ENCODE results near the gene KCNC3. TPM values are rescaled to one million over a fixed set of nuclear protein-coding genes. Genes with fewer than 3 reads are reported as not detected.

KCNC3 gene
- total RNA-seq, 2 donors from 2014 or later: 1.9 to 25.8 TPM

DNA sequence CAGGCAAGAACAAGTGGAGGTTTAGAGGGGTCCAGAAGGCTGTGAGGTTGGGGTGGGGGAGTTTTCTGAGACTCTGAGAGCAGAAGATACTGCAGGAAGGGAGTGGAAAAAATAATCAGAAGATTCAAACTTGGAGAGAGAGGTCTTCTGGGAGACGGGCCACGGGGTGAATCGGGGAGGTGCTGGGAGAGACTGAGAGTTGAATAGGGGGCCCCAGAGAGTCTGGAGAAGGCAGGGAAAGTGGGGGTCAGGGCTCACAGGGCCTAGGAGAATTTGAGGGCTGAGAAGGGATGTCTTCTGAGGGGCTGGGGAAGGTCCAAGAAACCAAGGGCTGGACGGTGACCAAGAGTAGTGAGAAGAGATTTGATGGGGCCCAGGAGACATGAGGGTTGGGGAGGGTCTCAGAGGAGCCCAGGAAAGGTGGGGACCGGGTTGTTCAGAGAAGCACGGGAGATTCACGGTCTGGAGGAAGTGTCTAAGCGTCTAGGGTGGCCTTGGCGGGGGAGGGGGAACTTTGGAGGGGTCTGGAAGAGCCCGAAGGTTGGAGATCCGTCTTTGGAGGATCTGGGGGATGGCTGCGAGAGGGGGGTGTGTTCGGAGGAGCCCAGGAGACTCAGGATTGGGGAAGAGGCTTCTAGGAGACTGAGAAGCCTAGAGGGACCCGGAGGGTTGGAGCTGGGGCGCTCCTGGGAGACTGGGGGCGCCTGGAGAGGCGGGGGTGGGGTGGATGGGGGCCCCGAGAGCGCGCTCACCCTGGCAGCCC is 1.5 kb downstream of the KCNC3 start:
- H3K9me3 Mint-ChIP-seq: peaks cover 3% of the 10 kb centered on the region
- peak overlapping the region in 1 of 2 donors; percentile 20 for H3K27ac Mint-ChIP-seq
- H3K36me3 Mint-ChIP-seq: peaks cover 25% of the 10 kb centered on the region
- peak overlapping the region; percentile 64 for H3K4me3 Mint-ChIP-seq
- peaks cover 50 to 52% of the 10 kb centered on the region in 2 donors for H3K27me3 Mint-ChIP-seq
- peaks cover 44 to 45% of the 10 kb centered on the region in 2 donors for H3K4me1 Mint-ChIP-seq (ENCODE audit: low read depth in 2 of 2)
- DNase-seq (ENCODE audit: low spot score): peak; percentile 38
- ATAC-seq: no peak

GRCh38 chr19:50327013-50327412 is 2.2 kb downstream of the KCNC3 start:
- H3K9me3 Mint-ChIP-seq: peaks cover 3% of the 10 kb centered on the region
- H3K4me1 Mint-ChIP-seq (ENCODE audit: low read depth in 2 of 2): peaks cover 44 to 46% of the 10 kb centered on the region in 2 donors
- peaks cover 25% of the 10 kb centered on the region for H3K36me3 Mint-ChIP-seq
- H3K27me3 Mint-ChIP-seq: peaks cover 51 to 52% of the 10 kb centered on the region in 2 donors
- peak overlapping the region; percentile 64 for H3K4me3 Mint-ChIP-seq
- no peak for DNase-seq (ENCODE audit: low spot score)
- no peak for ATAC-seq
- no peak overlapping the region for H3K27ac Mint-ChIP-seq

DNA sequence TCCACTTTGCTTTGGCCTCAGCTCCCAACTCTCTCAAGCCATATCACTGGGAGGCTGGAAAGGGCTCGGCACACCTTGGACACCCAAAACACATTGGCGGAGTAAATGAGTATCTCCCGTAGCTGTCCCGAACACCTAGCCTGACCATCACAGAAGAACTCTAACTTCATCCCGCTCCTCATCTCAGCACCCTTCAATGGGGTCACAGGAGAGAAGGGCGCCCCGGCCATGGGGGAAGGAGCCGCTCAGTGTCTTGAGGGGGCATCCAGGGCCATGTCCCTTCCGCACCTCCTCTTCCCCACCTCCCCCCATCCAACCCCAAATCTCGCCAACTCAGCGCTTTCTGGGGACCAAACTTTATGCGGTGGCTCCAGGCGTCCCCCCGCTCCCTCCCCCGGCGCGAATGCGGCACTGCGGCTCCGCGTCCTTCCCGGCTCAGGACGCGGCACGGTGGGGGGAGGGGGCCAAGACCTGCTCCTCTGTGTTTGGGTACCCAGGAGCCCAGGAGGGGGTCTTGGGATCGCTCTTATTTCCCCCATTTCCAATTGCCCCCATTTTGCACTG is 3.0 kb downstream of the KCNC3 start:
- Mint-ChIP-seq H3K9me3 (peaks cover 3% of the 10 kb centered on the region), H3K27me3 (peaks cover 44 to 46% of the 10 kb centered on the region in 2 donors), H3K36me3 (peaks cover 25% of the 10 kb centered on the region), H3K4me3 (peak overlapping the region; percentile 64), H3K4me1 (ENCODE audit: low read depth in 2 of 2) (peaks cover 37 to 40% of the 10 kb centered on the region in 2 donors), H3K27ac (no peak overlapping the region)
- ATAC-seq (no peak), DNase-seq (ENCODE audit: low spot score) (peak; percentile 51)

- DNase-seq (ENCODE audit: low spot score) (peak; percentile 77), ATAC-seq (peak; percentile 60 to 72)
- Mint-ChIP-seq H3K4me3 (peak overlapping the region; percentile 45), H3K27ac (no peak overlapping the region), H3K4me1 (ENCODE audit: low read depth in 2 of 2) (peaks cover 33 to 35% of the 10 kb centered on the region in 2 donors), H3K27me3 (peaks cover 40 to 51% of the 10 kb centered on the region in 2 donors), H3K9me3 (peaks cover 3% of the 10 kb centered on the region), H3K36me3 (peaks cover 25% of the 10 kb centered on the region)
These were observed 3.7 kb downstream of the KCNC3 start for GRCh38 chr19:50325310-50326100.

- no peak for ATAC-seq
- Mint-ChIP-seq H3K4me3 (no peak overlapping the region), H3K27me3 (peaks cover 31 to 42% of the 10 kb centered on the region in 2 donors)
These were observed 4.8 kb downstream of the KCNC3 start for GRCh38 chr19:50324331-50324730.

DNA sequence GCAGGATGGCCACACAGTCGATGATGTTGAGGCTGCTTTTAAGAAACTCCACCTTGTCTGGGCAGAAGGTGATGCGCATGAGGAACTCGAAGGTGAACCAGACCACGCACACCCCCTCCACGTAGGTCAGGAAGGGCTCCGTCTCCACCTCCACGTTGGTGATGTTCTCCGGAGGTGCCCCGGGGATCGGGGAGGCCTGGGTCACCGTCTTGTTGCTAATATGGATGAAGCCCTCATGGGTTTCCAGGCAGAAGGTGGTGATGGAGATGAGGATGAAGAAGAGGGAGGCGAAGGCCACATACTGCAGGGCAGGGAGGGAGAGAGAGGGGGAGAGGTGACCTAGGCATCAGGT is 5.4 kb downstream of the KCNC3 start:
- Mint-ChIP-seq H3K36me3 (peaks cover 11% of the 10 kb centered on the region), H3K9me3 (no peaks in the 10 kb centered on the region), H3K4me1 (ENCODE audit: low read depth in 2 of 2) (peaks cover 20 to 22% of the 10 kb centered on the region in 2 donors), H3K27ac (no peak overlapping the region), H3K4me3 (no peak overlapping the region), H3K27me3 (peaks cover 34 to 42% of the 10 kb centered on the region in 2 donors)
- peak; percentile 34 for DNase-seq (ENCODE audit: low spot score)
- no peak for ATAC-seq

More at GRCh38 chr19:50324331-50324730, 4.8 kb downstream of the KCNC3 start:
- Mint-ChIP-seq H3K4me1 (ENCODE audit: low read depth in 2 of 2) (peaks cover 21 to 25% of the 10 kb centered on the region in 2 donors), H3K36me3 (peaks cover 13% of the 10 kb centered on the region), H3K27ac (no peak overlapping the region), H3K9me3 (no peaks in the 10 kb centered on the region)
- DNase-seq (ENCODE audit: low spot score): peak; percentile 44

GRCh38 chr19:50322931-50323781 is 6.0 kb downstream of the KCNC3 start:
- Mint-ChIP-seq H3K4me3 (no peak overlapping the region), H3K36me3 (peaks cover 11% of the 10 kb centered on the region), H3K27ac (no peak overlapping the region), H3K27me3 (peaks cover 37 to 42% of the 10 kb centered on the region in 2 donors), H3K4me1 (ENCODE audit: low read depth in 2 of 2) (peaks cover 20 to 22% of the 10 kb centered on the region in 2 donors), H3K9me3 (no peaks in the 10 kb centered on the region)
- peak; percentile 44 for DNase-seq (ENCODE audit: low spot score)
- ATAC-seq: no peak

DNA sequence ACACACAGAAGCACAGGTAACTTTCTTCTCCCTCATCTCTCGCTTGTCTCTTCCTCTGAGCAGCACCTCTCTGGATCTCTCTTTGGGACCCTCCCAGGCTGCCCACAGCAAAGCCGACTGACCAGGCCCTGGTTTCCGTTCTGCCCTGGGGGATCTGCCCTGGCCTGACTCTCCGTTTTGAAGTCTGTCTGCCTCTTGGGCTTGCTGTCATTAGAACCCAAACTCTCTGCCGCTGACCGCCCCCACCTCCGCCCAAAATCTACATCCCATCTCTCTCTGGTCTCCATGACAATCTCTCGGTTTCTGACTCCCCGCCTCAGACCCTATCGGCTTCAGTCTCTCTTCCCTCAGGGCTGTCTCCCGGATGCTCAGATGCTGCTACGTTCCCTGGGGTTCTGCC is 6.9 kb downstream of the KCNC3 start:
- Mint-ChIP-seq H3K4me1 (ENCODE audit: low read depth in 2 of 2) (peaks cover 15 to 16% of the 10 kb centered on the region in 2 donors), H3K27ac (no peak overlapping the region), H3K36me3 (peaks cover 7% of the 10 kb centered on the region), H3K9me3 (no peaks in the 10 kb centered on the region), H3K4me3 (no peak overlapping the region), H3K27me3 (peaks cover 38 to 43% of the 10 kb centered on the region in 2 donors)
- ATAC-seq (no peak), DNase-seq (ENCODE audit: low spot score) (no peak)

GRCh38 chr19:50321831-50322230 is 7.3 kb downstream of the KCNC3 start:
- H3K4me3 Mint-ChIP-seq: no peak overlapping the region
- no peaks in the 10 kb centered on the region for H3K9me3 Mint-ChIP-seq
- DNase-seq (ENCODE audit: low spot score): no peak
- H3K36me3 Mint-ChIP-seq: peaks cover 3% of the 10 kb centered on the region
- peaks cover 34 to 39% of the 10 kb centered on the region in 2 donors for H3K27me3 Mint-ChIP-seq
- no peak for ATAC-seq
- H3K4me1 Mint-ChIP-seq (ENCODE audit: low read depth in 2 of 2): peaks cover 11 to 12% of the 10 kb centered on the region in 2 donors
- H3K27ac Mint-ChIP-seq: no peak overlapping the region

DNA sequence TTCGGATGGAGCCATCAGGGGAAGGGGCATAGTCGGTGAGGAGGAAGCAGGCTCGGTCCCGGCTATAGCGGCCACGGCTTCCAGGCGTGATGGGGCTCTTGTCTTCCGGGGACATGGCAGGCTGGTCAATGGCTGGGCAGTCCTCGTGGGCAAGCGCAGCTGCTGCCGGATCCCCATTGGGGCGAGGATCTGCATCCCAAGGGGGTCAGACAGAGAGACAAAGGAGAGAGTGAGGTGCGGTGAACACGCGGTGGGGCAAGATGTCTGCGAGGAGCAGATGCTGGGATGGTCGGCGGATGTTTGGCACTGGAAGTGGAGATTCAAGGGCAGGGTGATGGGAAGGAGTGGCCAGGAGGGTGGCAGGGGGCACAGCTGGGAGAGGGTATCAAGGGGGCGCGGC is 8.6 kb downstream of the KCNC3 start:
- ATAC-seq: no peak
- Mint-ChIP-seq H3K4me3 (no peak overlapping the region), H3K9me3 (no peaks in the 10 kb centered on the region), H3K27ac (no peak overlapping the region), H3K27me3 (peaks cover 36 to 44% of the 10 kb centered on the region in 2 donors), H3K4me1 (ENCODE audit: low read depth in 2 of 2) (peaks cover 8 to 11% of the 10 kb centered on the region in 2 donors), H3K36me3 (no peaks in the 10 kb centered on the region)
- no peak for DNase-seq (ENCODE audit: low spot score)

GRCh38 chr19:50320051-50320450 is 9.1 kb downstream of the KCNC3 start:
- Mint-ChIP-seq H3K9me3 (no peaks in the 10 kb centered on the region), H3K27me3 (peaks cover 38 to 44% of the 10 kb centered on the region in 2 donors), H3K27ac (no peak overlapping the region), H3K36me3 (peaks cover 2% of the 10 kb centered on the region), H3K4me1 (ENCODE audit: low read depth in 2 of 2) (peaks cover 10 to 13% of the 10 kb centered on the region in 2 donors), H3K4me3 (no peak overlapping the region)
- DNase-seq (ENCODE audit: low spot score) (no peak), ATAC-seq (no peak)

DNA sequence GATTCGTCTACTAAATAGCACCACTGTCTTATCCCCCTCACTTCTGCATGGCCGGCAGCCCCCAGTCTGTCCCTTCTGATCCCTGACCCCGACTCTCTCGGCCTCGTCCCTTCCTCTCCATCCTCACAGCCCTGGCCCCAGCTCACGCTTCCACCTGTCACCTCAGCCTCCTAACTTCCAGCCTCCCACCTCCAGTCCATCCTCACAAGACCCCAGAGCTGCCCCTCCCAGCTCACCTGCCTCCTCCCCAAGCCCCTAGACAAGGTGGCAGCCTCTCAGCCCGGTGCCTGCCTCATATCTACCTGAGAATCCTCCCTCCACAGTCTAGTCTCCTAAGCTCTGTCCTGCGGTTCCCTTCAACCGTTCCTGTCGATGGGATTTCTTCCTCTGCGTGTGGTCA is 10.0 kb downstream of the KCNC3 start:
- Mint-ChIP-seq H3K36me3 (peaks cover 7% of the 10 kb centered on the region), H3K27me3 (peaks cover 39 to 42% of the 10 kb centered on the region in 2 donors), H3K4me1 (ENCODE audit: low read depth in 2 of 2) (peaks cover 6 to 9% of the 10 kb centered on the region in 2 donors), H3K27ac (no peak overlapping the region), H3K9me3 (no peaks in the 10 kb centered on the region), H3K4me3 (no peak overlapping the region)
- DNase-seq (ENCODE audit: low spot score): no peak
- ATAC-seq: no peak

- Mint-ChIP-seq H3K4me3 (no peak overlapping the region), H3K9me3 (no peaks in the 10 kb centered on the region), H3K4me1 (ENCODE audit: low read depth in 2 of 2) (peaks cover 6 to 11% of the 10 kb centered on the region in 2 donors), H3K27me3 (peaks cover 46 to 48% of the 10 kb centered on the region in 2 donors), H3K27ac (no peak overlapping the region), H3K36me3 (peaks cover 7% of the 10 kb centered on the region)
- no peak for DNase-seq (ENCODE audit: low spot score)
- no peak for ATAC-seq
These were observed 10.7 kb downstream of the KCNC3 start for GRCh38 chr19:50318438-50318837.

All from natural killer cell treated with Interleukin-12 subunit alpha and Interleukin-12 subunit beta and Interleukin-15 and Interleukin-18, amount 100 ng/mL, for 72 hours (primary cell).